Neural cell (in vitro differentiated cells): ENCODE measurements around the gene TRIM63. TPM values are rescaled to one million over a fixed set of nuclear protein-coding genes. Genes with fewer than 3 reads are reported as not detected.

Experiments
- H2AFZ ChIP-seq: fragments of 200-600, 300-800 bp; sonication (generic), shearing (Covaris generic); 2 replicates; pipeline ENCODE4 v1.6.0; 2014; ENCODE audit warnings: low read depth, mild to moderate bottlenecking, antibody characterized with exemption, low read length, moderate library complexity
- H3F3A ChIP-seq: fragments of 200-600 bp; shearing (Covaris generic); 2 replicates; pipeline ENCODE4 v1.6.1; 2016; ENCODE audit warnings: mild to moderate bottlenecking, moderate library complexity, mixed read lengths, antibody characterized with exemption, low read length; ENCODE audit not compliant: insufficient read depth, poor library complexity, severe bottlenecking
- H3K27ac ChIP-seq: fragments of 200-600, 300-800 bp; sonication (generic), shearing (Covaris generic); 2 replicates; pipeline ENCODE4 v1.5.1; 2014; ENCODE audit warnings: mild to moderate bottlenecking, low read length, moderate library complexity
- H3K27me3 ChIP-seq: fragments of 300-800, 200-600 bp; sonication (generic), shearing (Covaris generic); 2 replicates; pipeline ENCODE4 v1.6.0; 2014; ENCODE audit warnings: mild to moderate bottlenecking, low read depth, low read length, moderate library complexity; ENCODE audit not compliant: insufficient read depth
- H3K36me3 ChIP-seq: fragments of 300-800, 200-600 bp; sonication (generic), shearing (Covaris generic); 2 replicates; pipeline ENCODE4 v1.5.1; 2014; ENCODE audit warnings: mild to moderate bottlenecking, antibody characterized with exemption, low read length, moderate library complexity; ENCODE audit not compliant: insufficient read depth
- H3K4me2 ChIP-seq: fragments of 300-800, 200-600 bp; sonication (generic), shearing (Covaris generic); 2 replicates; pipeline ENCODE4 v1.6.0; 2014; ENCODE audit warnings: mild to moderate bottlenecking, low read length
- H3K4me3 ChIP-seq: fragments of 300-800, 200-600 bp; sonication (generic), shearing (Covaris generic); 2 replicates; pipeline ENCODE4 v1.5.1; 2014; ENCODE audit warnings: mild to moderate bottlenecking, low read length, moderate library complexity
- H3K79me2 ChIP-seq: fragments of 200-600 bp; shearing (Covaris generic); replicated peaks from 2 replicates; pipeline ENCODE4 v1.6.0; 2014; ENCODE audit warnings: mild to moderate bottlenecking, low read length, moderate library complexity; ENCODE audit not compliant: insufficient read depth
- H3K9ac ChIP-seq: fragments of 300-800, 200-600 bp; sonication (generic), shearing (Covaris generic); 2 replicates; pipeline ENCODE4 v1.6.1; 2016; ENCODE audit warnings: mild to moderate bottlenecking, low read length, mixed read lengths
- H3K9me2 ChIP-seq: fragments of 200-600 bp; shearing (Covaris generic); 2 replicates; pipeline ENCODE4 v1.6.1; 2016; ENCODE audit warnings: mild to moderate bottlenecking, low read length, mixed read lengths; ENCODE audit not compliant: insufficient read depth
- H3K9me3 ChIP-seq: fragments of 200-600, 300-800 bp; sonication (generic), shearing (Covaris generic); 2 replicates; pipeline ENCODE4 v1.6.1; 2016; ENCODE audit warnings: mild to moderate bottlenecking, mixed run types, low read length, moderate library complexity, mixed read lengths
- H4K20me1 ChIP-seq: fragments of 200-600 bp; shearing (Covaris generic); 2 replicates; pipeline ENCODE4 v1.6.1; 2016; ENCODE audit warnings: mild to moderate bottlenecking, mixed run types; ENCODE audit not compliant: insufficient read depth
- EP300 ChIP-seq: fragments of 450-650 bp; conservative IDR thresholded peaks from 2 replicates; pipeline ENCODE4 v1.6.1; 2014; ENCODE audit warnings: antibody characterized with exemption, mild to moderate bottlenecking, moderate library complexity; ENCODE audit not compliant: poor library complexity, severe bottlenecking
- EZH2 ChIP-seq: fragments of 200-600, 300-800 bp; shearing (Covaris generic), sonication (generic); IDR thresholded peaks from 2 replicates; pipeline ENCODE4 v1.6.1; 2014; ENCODE audit warnings: antibody characterized with exemption, low read length, borderline replicate concordance, mild to moderate bottlenecking; ENCODE audit not compliant: insufficient read depth, poor library complexity, severe bottlenecking
- MXI1 ChIP-seq: fragments of 450-650 bp; conservative IDR thresholded peaks from 2 replicates; pipeline ENCODE4 v1.6.1; 2014; ENCODE audit warnings: antibody characterized with exemption, mild to moderate bottlenecking; ENCODE audit not compliant: poor library complexity, severe bottlenecking
- POLR2AphosphoS5 ChIP-seq: IDR thresholded peaks from 2 replicates; pipeline ENCODE4 v1.6.1; 2012
- RAD21 ChIP-seq: fragments of 450-650 bp; conservative IDR thresholded peaks from 2 replicates; pipeline ENCODE4 v1.6.1; 2014; ENCODE audit warnings: antibody characterized with exemption, mild to moderate bottlenecking, moderate library complexity
- SMC3 ChIP-seq: fragments of 450-650 bp; conservative IDR thresholded peaks from 2 replicates; pipeline ENCODE4 v1.6.1; 2014; ENCODE audit warnings: antibody characterized with exemption, mild to moderate bottlenecking, moderate library complexity; ENCODE audit not compliant: poor library complexity
- TAF1 ChIP-seq: IDR thresholded peaks from 2 replicates; pipeline ENCODE4 v1.6.1; 2012; ENCODE audit warnings: low read depth
- polyA plus RNA-seq: library from polyadenylated mRNA; depleted of rRNA; stranded (reverse); fragments of >200 nt; gene quantifications from 2 replicates; pipeline ENCODE4 v1.2.3, GENCODE V29; 2014
- TF ChIP-seq, protein P1 (sequence below): IDR thresholded peaks from 2 replicates; pipeline ENCODE4 v1.6.1; 2012; ENCODE audit warnings: borderline replicate concordance
- TF ChIP-seq, protein P2 (sequence below): fragments of 450-650 bp; IDR thresholded peaks from 2 replicates; pipeline ENCODE4 v1.5.1; 2014; ENCODE audit warnings: antibody characterized with exemption, mild to moderate bottlenecking, moderate library complexity; ENCODE audit not compliant: poor library complexity, severe bottlenecking

Gene TRIM63
- polyA plus RNA-seq, 1 donor from 2014 or later, result not detected

DNA sequence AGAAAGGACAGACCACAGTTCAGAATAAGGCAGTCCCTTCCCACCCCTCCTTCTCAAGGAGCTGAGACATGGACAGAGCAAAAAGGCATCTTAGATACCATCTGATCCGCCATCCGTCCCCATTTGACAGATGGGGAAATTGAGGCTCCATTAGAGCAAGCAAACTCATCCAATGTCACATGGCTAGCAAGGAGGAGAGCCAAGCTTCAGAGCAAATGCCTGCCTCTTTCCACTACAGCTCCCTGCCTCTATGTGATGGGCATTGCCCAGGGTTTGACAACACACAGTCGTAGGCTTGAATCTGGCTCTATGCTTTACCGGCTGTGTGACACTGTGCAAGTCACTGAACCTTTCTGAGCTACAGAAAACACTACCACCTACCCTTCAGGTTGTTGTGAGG lies 25.5 kb downstream of the TRIM63 start:
- H3K9me2 ChIP-seq, result no peaks in the 10 kb centered on the region
- H3K9me3 ChIP-seq, result no peaks in the 10 kb centered on the region
- no peak overlapping the region for H3K4me2 ChIP-seq
- H3F3A ChIP-seq, result no peaks in the 10 kb centered on the region
- H3K36me3 ChIP-seq, result no peaks in the 10 kb centered on the region
- no peak overlapping the region for H3K4me3 ChIP-seq
- no peak for TF ChIP-seq POLR2AphosphoS5
- no peak for TF ChIP-seq EZH2
- TF ChIP-seq TAF1, result no peak
- TF ChIP-seq, protein P1, sequence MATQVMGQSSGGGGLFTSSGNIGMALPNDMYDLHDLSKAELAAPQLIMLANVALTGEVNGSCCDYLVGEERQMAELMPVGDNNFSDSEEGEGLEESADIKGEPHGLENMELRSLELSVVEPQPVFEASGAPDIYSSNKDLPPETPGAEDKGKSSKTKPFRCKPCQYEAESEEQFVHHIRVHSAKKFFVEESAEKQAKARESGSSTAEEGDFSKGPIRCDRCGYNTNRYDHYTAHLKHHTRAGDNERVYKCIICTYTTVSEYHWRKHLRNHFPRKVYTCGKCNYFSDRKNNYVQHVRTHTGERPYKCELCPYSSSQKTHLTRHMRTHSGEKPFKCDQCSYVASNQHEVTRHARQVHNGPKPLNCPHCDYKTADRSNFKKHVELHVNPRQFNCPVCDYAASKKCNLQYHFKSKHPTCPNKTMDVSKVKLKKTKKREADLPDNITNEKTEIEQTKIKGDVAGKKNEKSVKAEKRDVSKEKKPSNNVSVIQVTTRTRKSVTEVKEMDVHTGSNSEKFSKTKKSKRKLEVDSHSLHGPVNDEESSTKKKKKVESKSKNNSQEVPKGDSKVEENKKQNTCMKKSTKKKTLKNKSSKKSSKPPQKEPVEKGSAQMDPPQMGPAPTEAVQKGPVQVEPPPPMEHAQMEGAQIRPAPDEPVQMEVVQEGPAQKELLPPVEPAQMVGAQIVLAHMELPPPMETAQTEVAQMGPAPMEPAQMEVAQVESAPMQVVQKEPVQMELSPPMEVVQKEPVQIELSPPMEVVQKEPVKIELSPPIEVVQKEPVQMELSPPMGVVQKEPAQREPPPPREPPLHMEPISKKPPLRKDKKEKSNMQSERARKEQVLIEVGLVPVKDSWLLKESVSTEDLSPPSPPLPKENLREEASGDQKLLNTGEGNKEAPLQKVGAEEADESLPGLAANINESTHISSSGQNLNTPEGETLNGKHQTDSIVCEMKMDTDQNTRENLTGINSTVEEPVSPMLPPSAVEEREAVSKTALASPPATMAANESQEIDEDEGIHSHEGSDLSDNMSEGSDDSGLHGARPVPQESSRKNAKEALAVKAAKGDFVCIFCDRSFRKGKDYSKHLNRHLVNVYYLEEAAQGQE, result no peak
- no peak for TF ChIP-seq EP300
- no peak for TF ChIP-seq MXI1
- TF ChIP-seq, protein P2, sequence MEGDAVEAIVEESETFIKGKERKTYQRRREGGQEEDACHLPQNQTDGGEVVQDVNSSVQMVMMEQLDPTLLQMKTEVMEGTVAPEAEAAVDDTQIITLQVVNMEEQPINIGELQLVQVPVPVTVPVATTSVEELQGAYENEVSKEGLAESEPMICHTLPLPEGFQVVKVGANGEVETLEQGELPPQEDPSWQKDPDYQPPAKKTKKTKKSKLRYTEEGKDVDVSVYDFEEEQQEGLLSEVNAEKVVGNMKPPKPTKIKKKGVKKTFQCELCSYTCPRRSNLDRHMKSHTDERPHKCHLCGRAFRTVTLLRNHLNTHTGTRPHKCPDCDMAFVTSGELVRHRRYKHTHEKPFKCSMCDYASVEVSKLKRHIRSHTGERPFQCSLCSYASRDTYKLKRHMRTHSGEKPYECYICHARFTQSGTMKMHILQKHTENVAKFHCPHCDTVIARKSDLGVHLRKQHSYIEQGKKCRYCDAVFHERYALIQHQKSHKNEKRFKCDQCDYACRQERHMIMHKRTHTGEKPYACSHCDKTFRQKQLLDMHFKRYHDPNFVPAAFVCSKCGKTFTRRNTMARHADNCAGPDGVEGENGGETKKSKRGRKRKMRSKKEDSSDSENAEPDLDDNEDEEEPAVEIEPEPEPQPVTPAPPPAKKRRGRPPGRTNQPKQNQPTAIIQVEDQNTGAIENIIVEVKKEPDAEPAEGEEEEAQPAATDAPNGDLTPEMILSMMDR, result no peak
- TF ChIP-seq RAD21, result no peak
- no peak for TF ChIP-seq SMC3
- H3K27ac ChIP-seq, result no peak overlapping the region
- peaks cover 41% of the 10 kb centered on the region for H3K27me3 ChIP-seq
- no peaks in the 10 kb centered on the region for H4K20me1 ChIP-seq
- no peaks in the 10 kb centered on the region for H3K79me2 ChIP-seq
- H2AFZ ChIP-seq, result no peak overlapping the region
- H3K9ac ChIP-seq, result no peak overlapping the region

DNA sequence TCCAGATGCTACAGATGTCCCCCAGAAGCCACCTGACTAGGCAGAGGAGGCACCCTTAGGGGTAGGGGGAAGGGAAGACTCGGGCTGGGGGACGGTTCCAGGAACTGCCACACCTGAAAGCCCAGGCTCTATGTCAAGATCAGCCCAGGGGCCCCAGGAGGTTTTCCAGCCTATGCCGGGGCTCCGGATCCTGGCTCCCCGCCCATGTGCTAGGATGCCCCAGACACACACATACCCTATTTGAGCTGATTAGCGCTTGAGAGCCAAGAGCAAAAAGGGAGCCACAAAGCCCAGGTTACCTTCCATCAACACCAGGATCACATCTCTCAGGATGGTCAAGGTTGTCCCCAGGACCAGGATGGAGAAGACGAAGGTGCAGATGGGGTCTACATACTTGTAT lies 26.0 kb downstream of the TRIM63 start:
- Histone ChIP-seq H3K4me2 (no peak overlapping the region), H3K4me3 (no peak overlapping the region), H4K20me1 (no peaks in the 10 kb centered on the region), H3K9me2 (no peaks in the 10 kb centered on the region), H3K9me3 (no peaks in the 10 kb centered on the region), H3F3A (no peaks in the 10 kb centered on the region), H3K79me2 (no peaks in the 10 kb centered on the region), H3K9ac (no peak overlapping the region), H3K27me3 (peaks cover 35% of the 10 kb centered on the region), H2AFZ (no peak overlapping the region), H3K27ac (no peak overlapping the region), H3K36me3 (no peaks in the 10 kb centered on the region)
- TF ChIP-seq, protein P2, result no peak
- TF ChIP-seq TAF1 (no peak), POLR2AphosphoS5 (no peak), RAD21 (no peak), MXI1 (no peak), EZH2 (no peak), EP300 (no peak), SMC3 (no peak)
- TF ChIP-seq, protein P1, result no peak
